Measurements from ENCODE around the gene NF1.
"Not testable (repeated sequence)": the region's sequence is repeated elsewhere in the genome, so short reads cannot be mapped to it uniquely, and the experiment has no call there.

The NF1 gene

GRCh38 chr17:31094600-31095235 is at the start of gene NF1:
TSS of gene NF1 (plus strand) at chr17:31094977. CDS start at chr17:31095310, 333 bp downstream.
- DNase-seq: peak; percentile 96

DNA sequence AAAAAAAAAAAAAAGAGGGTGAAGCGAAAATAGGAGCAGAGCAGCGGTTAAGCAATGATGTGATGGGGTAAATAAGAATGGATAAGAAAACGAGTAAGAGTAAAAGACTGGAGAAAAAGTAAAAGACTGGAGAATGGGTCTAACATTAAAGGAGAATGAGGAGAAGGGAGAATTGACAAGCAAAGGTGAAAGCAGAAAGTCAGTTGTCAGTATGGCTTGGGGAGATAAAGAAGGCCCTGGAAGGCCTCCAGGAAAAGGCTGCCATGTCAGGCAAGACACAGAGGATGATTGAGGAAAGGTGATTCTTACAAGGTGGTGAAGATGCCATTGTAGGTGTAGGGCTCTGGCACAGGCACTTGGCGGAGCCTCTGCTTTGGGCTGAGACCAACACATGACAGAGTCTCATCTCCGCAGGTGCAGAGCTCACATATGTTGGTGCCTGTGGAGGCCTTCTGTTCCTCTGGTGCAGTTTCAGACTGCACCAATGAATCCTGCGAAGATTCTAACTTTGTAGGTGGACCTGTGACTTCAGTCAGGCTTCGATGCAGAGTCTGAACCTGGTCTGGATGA is 47.8 kb upstream of the NF1 start:
- DNase-seq: not testable (repeated sequence)

DNA sequence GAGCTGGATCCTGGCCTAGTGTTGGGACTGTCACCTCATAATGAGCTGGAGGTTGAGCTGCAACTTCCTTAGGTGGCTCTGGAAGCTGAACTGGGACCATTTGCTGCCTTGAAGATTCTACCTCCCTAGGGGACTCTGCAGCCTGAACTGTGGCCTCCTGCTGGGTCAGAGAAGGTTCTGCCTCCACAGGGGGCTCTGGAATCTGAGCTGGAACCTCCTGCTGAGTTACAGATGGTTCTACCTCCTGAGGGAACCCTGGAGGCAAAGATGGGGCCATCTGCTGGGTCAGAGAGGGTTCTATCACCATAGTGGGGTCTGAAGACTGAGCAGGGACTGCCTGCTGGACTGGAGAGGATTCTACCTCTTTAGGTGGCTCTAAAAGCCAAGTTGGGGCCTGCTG is 46.6 kb upstream of the NF1 start:
- no peak for DNase-seq

DNA sequence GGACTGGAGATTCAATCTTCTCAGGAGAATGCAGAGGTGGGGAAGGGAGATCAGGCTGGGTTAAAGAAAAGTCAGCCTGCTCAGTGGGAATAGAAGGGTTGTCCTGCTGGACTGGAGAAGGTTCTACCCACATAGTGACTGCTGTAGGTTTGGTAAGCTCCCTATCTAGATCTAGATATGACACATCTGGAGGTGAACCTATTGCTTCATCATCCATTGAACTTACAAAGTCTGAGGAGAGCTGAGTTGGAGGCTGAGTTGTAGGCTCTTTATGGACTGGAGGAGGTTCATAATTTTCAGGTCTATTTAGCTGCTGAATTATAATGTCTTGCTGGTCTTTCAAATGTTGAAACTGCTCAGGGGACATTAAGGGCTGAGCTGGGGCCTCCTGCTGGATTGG is 46.0 kb upstream of the NF1 start:
- DNase-seq: no peak

DNA sequence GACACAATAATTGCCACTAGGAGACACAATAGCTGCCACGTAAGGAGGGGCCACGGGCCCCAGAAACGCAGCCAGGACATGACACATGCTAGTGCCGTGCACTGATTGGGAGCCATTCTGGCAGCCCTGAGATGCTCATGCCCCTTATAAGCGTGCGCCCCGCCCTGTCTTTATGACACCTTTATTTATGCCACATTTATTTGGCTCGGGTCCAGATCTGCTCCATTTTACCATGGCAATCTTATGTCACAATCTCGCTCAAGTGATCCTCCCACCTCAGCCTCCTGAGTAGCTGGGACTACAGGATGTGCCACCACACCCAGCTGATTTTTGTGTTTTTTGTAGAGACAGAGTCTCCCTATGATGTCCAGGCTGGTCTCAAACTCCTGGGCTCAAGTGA is 43.8 kb upstream of the NF1 start:
- DNase-seq: no peak

GRCh38 chr17:31051506-31051905 is 43.3 kb upstream of the NF1 start:
- no peak for DNase-seq

DNA sequence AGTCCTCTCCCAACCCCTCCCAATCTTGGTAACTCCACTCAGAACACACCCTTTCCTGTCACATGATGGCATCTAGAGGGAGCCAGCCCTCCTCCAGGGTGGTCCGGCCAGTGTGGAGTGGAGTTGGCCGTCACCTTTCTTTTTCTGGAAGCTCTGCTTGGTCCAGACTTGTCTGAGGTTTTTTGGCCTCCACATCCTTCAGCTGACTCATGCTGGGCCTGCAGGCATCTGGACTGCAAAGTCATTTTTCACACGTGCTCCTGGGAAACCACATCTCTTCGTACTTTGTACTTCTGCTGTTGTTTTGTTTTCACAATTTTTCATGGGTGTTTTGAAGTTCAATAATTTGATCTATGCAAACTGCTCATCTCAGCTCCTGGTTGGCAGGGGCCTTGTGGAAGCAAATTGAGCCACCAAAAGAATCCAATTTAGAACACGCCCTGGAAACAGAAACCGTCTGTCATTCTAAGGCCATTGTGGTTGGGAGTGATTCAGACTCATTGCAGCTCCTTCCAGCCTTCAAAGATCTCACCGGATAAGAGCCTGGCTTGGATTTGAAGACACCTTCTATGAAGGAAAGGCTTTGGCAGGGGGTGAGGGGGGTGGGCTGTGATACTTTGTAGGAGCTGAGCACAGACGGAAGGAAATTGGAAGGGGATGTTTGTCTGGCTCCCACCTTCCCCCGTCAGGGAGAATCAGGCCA is 42.4 kb upstream of the NF1 start:
- DNase-seq: peak; percentile 88

GRCh38 chr17:31053071-31053470 is 41.7 kb upstream of the NF1 start:
- no peak for DNase-seq

GRCh38 chr17:31054761-31055160 is 40.0 kb upstream of the NF1 start:
- DNase-seq: no peak

DNA sequence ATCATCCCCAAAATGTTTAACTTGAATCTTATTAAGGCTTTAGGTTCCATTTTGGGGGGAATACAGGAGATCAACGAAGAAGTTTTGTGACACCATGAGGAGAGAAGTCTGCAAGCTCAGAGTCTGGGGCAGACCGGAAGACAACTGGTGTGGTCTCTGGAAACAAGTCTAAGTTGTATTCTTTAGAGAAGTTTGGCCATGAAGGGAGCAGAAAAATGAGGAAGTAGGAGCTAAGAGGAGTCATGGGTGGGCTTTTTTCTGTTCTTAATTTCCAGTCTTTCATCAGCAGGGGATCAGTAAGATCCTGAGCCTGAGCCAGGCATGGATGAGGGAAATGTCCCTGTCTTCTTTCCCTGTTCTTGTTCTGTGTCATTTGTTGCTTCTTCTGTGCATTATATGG is 35.8 kb upstream of the NF1 start:
- no peak for DNase-seq

- DNase-seq: no peak
These were observed 33.8 kb upstream of the NF1 start for GRCh38 chr17:31060791-31061550.

DNA sequence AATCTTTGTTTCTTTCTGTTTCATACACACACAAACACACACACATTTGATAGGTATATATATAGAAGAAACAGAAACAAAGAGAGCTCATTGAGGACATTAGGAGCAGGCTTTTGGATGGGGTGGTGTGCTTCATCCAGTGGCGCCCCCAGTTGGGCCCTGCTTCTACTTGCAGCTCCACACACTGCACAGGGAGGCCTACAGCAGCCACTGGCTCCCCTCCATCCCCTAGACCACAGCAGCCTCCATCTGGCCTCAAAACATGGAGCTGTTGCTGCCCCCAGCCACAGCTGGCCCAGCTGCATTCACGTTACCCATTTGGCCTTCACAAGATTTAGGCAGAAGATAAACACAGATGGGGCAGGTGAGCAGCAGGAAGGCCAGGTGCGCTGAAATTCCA is 33.1 kb upstream of the NF1 start:
- no peak for DNase-seq

GRCh38 chr17:31062346-31062745 is 32.4 kb upstream of the NF1 start:
- DNase-seq: no peak

DNA sequence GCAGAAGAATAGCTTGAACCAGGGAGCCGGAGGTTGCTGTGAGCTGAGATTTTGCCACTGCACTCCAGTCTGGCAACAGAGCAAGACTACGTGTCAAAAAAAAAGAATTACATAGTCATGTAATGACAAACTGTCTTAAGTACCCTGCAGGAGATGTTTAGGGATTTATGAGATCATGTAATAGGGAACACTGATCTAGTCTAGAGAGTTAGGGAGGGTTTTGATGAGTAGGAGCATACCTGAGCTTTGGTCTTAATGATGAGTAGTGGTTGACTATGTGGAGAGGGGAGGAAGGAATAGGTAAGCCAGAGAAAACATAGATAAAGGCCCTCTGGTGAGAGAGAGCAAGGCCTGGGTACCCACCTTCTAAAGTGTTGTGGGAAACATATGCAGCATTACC is 30.1 kb upstream of the NF1 start:
- DNase-seq: no peak

GRCh38 chr17:31067691-31068184 is 27.0 kb upstream of the NF1 start:
- DNase-seq: no peak

GRCh38 chr17:31068291-31068690 is 26.5 kb upstream of the NF1 start:
- peak; percentile 11 for DNase-seq

DNA sequence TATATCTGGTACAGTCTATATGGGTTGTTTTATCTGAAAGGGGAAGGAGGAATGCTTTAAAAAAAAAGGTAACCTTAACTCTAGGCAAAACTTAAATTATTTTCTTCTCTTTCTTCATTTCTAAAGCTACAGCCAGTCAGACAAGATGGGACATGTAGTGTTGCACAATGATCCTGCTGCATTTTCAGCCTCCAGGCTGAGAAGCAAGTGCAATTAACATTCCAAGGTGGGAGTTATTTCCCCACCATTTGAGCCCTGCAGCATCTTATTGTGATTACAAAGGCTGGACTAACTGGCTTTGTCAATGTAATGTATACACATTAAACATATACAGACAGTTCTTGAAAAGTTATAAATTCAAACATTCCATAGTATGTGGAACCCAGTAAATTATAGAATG is 22.6 kb upstream of the NF1 start:
- peak; percentile 8 for DNase-seq

DNA sequence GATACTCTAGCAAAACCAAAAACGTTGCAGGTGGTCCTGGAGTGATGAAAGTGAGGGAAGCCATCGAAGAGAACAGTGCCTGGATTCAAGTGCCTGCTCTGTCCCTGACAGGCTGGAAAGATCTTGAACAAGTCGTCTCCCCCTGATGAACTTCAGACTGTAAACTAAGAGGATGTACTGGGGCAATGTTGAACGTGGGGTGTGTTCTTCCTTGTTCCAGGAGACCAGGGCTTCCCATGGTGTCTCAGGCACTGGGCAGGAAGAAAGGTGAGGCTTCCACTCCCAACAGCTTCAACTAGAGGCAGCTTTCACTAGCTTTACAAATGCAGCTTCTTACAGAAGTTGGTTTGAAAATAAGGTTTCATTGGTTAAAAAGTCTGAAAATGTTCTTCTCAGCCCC is 21.4 kb upstream of the NF1 start:
- no peak for DNase-seq

- DNase-seq: peak; percentile 37
These were observed 19.8 kb upstream of the NF1 start for GRCh38 chr17:31074772-31075555.

DNA sequence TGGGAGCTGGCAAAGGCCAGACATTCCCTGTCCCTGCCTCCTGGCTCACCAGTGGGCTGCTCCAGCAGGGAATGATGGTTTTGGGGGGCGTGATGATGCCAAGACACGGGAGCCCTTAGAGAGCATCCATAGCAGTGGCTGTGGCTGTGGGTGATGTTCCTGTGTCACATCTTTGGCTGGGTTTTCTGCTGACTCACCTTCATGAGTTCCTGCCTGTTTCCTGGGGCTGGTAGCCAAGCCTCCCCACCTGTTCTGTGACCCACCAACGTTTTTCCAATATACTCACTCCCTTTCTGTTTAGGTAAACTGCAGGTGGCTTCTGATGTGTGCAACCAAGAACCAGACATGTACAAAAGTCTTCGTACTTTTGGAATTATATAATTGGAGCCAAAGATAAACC is 16.5 kb upstream of the NF1 start:
- DNase-seq: no peak

GRCh38 chr17:31079731-31080130 is 15.0 kb upstream of the NF1 start:
- no peak for DNase-seq

GRCh38 chr17:31085563-31085962 is 9.2 kb upstream of the NF1 start:
- DNase-seq: no peak

- DNase-seq: no peak
These were observed 5.3 kb upstream of the NF1 start for GRCh38 chr17:31089471-31089870.
